HG03460 (cell line): ENCODE data around the gene HPS4.

Experiments
- ATAC-seq: cut with Tn5 transposase; IDR thresholded peaks from one replicate; pipeline ENCODE4 v1.9.1; 2021; ENCODE audit not compliant: unreplicated experiment

HPS4 gene

GRCh38 chr22:26499188-26499703 is 15.7 kb upstream of the HPS4 start:
- no peak for ATAC-seq

DNA sequence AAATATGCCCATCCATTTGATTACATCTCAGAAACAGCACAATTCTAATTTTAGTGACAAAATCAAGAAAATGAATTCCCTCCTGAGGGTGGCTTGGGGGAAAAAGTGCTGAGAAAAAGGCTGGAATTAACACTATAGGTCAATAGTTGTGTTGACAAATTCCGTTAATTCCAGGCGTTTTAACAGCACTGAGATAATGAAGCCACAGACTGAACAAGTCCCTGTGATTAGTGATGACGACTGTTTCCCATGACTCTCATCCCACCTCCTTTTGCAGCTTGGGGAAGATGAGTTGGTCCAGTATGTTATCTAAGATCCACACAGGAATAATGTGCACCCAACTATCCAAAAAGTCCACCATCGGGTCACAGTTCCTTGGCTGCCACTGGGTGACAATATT is 12.9 kb upstream of the HPS4 start:
- no peak for ATAC-seq

- ATAC-seq: no peak
Observed at GRCh38 chr22:26494506-26494905, 10.9 kb upstream of the HPS4 start.

DNA sequence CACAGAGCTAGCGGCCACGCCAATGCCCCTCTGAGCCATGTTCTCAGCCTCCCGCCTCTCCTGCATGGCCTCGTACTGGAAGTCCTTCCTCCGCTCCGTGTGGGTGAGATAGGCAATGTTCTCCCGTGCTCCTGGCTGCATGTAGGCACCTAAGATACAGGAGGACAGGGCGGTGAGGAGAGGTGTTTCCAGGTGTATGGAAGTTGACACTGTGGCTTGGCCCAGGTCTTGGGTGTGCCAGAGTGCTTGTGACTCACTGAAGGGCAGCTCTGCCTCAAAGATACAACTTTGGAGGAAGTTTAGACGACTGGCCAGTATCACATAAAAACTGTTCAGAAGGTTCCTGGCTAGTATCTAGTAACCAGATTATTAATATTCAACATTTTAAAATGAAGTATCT is 8.6 kb upstream of the HPS4 start:
- ATAC-seq: no peak

GRCh38 chr22:26489447-26490036 is 6.0 kb upstream of the HPS4 start:
- ATAC-seq: no peak

- ATAC-seq: no peak
Observed at GRCh38 chr22:26487996-26488395, 4.4 kb upstream of the HPS4 start.

GRCh38 chr22:26486394-26486793 is 2.8 kb upstream of the HPS4 start:
- no peak for ATAC-seq

- no peak for ATAC-seq
Observed at GRCh38 chr22:26485806-26486390, 2.3 kb upstream of the HPS4 start.

DNA sequence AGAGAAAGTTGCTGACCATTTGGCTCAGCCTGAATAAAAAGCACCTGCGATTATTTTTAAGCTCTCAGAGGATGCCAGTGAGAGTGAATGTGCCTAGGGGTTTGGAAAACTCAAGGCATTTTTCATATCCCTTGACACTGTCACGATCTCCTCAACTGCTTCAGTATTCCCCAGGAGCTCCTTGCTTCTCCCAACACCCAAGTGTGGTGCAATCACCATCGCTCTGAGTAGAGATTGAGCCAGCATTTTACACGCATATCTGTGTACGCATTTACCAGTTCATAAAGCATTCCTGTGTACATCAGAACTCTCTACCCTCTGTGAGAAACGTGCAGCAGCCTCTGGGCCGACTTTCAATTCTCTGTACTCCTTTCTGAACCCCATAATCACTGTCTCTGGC is 1.4 kb upstream of the HPS4 start:
- ATAC-seq: no peak

DNA sequence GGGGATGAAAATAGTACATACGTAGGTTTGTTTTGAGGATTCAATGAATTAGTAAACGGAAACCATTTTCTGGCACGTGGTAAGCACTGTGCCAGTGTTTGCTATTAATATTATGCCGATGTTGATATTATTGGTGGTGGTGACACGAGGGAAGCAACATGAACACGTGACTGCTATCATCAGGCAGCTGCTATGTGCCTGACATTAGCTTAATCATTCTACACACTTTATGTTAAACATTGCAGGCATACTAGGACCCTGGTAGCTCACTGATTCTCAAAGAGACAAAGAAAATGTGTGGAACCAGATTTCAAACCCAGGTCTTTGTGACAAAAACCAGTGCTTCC is 750 bp upstream of the HPS4 start:
- no peak for ATAC-seq

- ATAC-seq: no peak
Observed at GRCh38 chr22:26483043-26483438, 542 bp downstream of the HPS4 start.

- no peak for ATAC-seq
Observed at GRCh38 chr22:26482161-26482560, 1.4 kb downstream of the HPS4 start.

GRCh38 chr22:26481694-26482093 is 1.9 kb downstream of the HPS4 start:
- no peak for ATAC-seq

- ATAC-seq: no peak
Observed at GRCh38 chr22:26481112-26481693, 2.4 kb downstream of the HPS4 start.

DNA sequence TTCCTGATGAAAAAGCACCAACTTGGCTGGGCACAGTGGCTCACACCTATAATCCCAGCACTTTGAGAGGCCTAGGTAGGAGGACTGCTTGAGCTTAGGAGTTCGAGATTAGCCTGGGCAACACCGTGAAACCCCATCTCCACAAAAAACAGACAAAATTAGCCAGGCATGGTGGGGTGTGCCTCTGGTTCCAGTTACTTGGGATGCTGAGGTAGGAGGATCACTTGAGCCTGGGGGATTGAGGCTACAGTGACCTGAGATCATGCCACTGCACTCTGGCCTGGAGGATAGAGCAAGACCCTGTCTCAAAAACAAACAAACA is 3.0 kb downstream of the HPS4 start:
- ATAC-seq: no peak

DNA sequence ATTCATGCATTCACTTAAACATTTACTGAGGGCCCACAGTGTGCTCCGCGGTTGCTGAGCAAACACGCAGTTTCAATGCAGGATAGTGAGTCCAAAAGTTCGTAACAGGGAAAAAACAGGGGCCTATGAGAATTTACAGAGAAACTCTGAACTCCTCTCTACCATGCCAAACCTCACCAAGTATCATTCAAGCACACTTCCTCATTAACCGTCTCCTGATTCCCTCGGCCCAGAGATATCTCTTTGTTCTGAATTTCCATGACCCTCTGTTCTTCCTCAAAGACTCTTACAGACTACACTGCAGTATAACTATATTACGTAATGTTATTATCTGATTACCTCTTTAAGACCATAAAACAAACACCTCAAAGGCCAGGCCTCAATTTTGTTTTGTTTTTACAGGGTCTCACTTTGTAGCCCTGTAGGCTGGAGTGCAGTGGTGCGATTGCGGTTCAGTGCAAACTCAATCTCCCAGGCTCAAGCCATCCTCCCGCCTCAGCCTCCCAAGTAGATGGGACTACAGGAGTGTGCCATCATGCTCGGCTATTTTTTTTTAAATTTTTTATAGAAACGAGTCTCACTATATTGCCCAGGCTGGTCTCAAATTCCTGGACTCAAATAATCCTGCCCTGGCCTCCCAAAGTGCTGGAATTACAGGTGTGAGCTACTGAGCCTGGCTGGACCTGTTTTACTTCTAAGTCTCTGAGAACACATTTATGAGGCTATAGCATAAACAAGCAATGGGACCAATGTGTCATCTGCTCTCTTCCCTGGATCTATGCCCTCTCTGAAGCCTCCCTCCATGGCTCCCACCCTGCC is 3.6 kb downstream of the HPS4 start:
- ATAC-seq: no peak

DNA sequence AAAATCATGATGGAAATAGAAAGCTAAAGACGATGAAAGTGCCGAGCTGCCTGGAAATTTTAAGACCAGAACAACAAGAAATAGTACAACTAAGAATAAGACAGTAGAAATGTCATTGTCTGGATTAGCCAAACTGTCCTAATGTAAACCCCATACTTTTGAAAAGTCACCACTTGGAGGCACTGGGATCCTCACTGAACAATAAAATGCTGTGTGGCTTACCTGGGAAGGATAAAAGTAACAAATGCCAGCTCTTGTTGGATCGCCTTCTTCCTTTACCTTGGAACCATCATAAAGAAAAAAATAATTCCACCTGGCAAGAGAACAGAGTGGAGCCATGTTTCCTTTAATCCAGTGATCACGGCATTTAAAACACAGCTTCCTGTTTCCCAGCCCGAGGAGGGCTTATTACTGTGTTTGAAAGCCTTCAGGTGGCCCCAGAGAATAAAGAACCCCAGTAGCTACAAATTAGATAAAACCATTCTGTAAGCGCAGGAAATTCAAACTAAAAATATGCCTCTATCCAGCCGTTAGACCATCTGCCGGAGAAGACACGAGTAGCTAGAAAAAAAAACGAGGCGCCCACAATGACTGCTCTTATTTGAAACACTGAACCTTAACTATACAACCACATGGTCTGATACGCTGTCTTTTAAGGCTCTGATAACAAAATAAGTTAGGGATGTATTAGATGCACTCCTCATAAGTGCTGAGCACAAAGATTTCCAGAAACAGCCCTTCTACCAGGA is 4.4 kb downstream of the HPS4 start:
- ATAC-seq: no peak

DNA sequence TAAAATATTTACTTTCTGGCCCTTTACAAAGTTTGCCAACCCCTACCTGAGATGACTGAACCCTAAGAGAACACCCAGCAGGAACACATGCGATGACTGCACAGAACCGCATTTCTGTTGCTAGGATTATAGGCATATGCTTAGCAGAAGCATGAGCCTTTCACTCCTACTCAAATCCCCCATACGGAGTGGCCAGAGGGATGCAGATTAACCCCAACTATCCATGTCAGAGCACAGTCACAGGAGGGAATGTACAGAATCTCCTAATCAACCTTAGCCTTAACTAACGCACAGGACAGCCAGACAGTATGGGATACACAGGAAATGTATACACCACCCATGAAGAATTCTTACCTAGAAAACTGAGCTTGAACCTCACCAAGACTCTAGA is 6.2 kb downstream of the HPS4 start:
- no peak for ATAC-seq

- ATAC-seq: no peak
Observed at GRCh38 chr22:26476705-26477340, 6.8 kb downstream of the HPS4 start.

GRCh38 chr22:26474682-26475081 is 8.9 kb downstream of the HPS4 start:
- ATAC-seq: no peak

DNA sequence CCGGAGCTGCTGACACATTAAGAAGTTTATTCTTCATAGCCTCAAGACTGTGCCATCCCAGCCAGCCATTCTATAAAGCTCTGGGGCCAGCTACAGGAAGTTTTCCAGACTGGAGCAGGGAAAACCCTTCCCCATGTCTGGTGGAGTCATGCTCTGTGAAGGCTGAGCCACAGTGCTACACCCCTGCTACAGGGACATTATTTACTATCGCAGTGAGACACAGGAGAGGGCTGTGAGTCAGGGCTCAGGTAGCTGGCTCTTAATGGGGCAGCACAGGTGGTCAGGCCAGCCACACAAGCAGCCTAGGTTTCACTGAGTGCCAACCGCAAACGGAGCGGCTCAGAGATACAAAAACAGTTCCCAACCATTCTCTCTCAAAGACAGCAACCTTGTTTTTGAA is 12.1 kb downstream of the HPS4 start:
- ATAC-seq: no peak
